BE2C (cell line): ENCODE results near the gene ANKDD1B. TPM values are rescaled to one million over a fixed set of nuclear protein-coding genes. Genes with fewer than 3 reads are reported as not detected.
A peak's percentile ranks its signal among the peaks of the same experiment; 100 is the strongest.
"Not testable (repeated sequence)": the region's sequence is repeated elsewhere in the genome, so short reads cannot be mapped to it uniquely, and the experiment has no call there.

Source experiments
- DNase-seq: peaks from one replicate; pipeline ENCODE4 v3.0.0-alpha.2; 2020
- H3K27me3 ChIP-seq: fragments of 250-450 bp; sonication (Bioruptor Pico); 2 replicates; pipeline ENCODE4 v1.5.1; 2020; ENCODE audit warnings: mild to moderate bottlenecking
- H3K36me3 ChIP-seq: fragments of 250-450 bp; sonication (Bioruptor Pico); 2 replicates; pipeline ENCODE4 v1.5.1; 2020; ENCODE audit warnings: mild to moderate bottlenecking
- H3K4me1 ChIP-seq: fragments of 250-450 bp; sonication (Bioruptor Pico); 2 replicates; pipeline ENCODE4 v1.5.1; 2020
- H3K4me3 ChIP-seq: 2 replicates; pipeline ENCODE4 v1.5.1; 2011; ENCODE audit warnings: low read depth, low read length
- H3K9me3 ChIP-seq: fragments of 250-450 bp; sonication (Bioruptor Pico); 2 replicates; pipeline ENCODE4 v1.5.1; 2020
- CTCF ChIP-seq: IDR thresholded peaks from 2 replicates; pipeline ENCODE4 v1.5.1; 2012; ENCODE audit warnings: mild to moderate bottlenecking, low read depth, low read length
- polyA plus RNA-seq: library from polyadenylated mRNA; unstranded; fragments of >200 nt; gene quantifications from one replicate; pipeline ENCODE4 v1.2.1, GENCODE V29; 2012; ENCODE audit warnings: low read depth, missing spikeins; ENCODE audit not compliant: insufficient read length, insufficient read depth

The ANKDD1B gene
- 0.73 TPM for polyA plus RNA-seq

DNA sequence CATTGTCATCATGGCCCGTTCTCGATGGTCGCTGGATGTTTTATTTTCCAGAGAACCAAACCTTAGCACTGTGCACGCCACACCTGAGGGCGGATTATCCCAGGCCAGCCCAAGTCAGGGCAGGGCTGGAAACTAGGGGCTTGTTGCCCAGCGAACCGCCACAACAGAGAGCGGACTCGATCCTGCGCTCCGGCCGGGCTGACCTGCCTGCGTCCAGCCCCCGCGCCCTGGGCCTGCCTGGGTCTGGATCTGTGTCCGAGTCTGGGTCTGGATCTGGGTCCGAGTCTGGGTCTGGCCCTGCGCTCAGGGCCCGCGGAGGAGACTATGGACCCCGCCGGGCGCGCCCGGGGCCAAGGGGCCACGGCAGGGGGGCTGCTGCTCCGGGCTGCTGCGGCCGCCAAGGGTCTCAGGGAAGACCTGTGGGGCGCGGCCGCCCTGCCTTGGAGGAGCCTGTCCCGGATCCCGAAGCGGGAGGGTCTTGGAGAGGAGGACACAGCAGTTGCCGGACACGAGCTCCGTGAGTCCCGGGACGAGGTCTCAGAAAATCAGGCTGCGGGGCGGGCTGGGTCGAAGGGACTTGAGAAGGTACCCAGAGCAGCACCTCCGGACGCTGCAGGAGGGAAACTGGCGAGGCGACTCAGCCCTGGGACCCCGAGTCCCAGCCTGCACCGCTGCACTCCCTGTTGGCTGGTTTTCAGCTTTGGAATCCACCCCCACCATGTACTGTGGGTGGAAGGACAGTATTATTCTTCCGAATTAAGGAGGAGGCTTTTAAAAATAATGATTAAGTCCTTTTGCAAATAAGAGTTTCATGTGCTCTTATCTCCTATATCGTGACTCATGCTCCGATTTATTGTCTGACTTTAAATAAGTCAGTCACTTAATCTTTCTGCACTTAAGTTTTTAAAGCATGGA is at the start of gene ANKDD1B:
Gene ANKDD1B (plus strand): TSS at position 143 of the 915 bp plus-strand sequence. CDS start 182 bp downstream, at position 325.
- Histone ChIP-seq H3K4me3 (peak within 1 kb of the TSS; percentile 64), H3K9me3 (no peaks in the 10 kb centered on the region), H3K27me3 (no peaks in the 10 kb centered on the region), H3K36me3 (no peaks in the 10 kb centered on the region), H3K4me1 (peaks cover 8% of the 10 kb centered on the region)
- peak; percentile 37 for DNase-seq
- TF ChIP-seq CTCF, result no peak

GRCh38 chr5:75565991-75566709 is 45.1 kb upstream of the ANKDD1B start:
- H3K4me3 ChIP-seq, H3K9me3 ChIP-seq, H3K27me3 ChIP-seq, DNase-seq: not testable (repeated sequence)
- Histone ChIP-seq H3K4me1 (peaks cover 14% of the 10 kb centered on the region), H3K36me3 (peaks cover 12% of the 10 kb centered on the region)

DNA sequence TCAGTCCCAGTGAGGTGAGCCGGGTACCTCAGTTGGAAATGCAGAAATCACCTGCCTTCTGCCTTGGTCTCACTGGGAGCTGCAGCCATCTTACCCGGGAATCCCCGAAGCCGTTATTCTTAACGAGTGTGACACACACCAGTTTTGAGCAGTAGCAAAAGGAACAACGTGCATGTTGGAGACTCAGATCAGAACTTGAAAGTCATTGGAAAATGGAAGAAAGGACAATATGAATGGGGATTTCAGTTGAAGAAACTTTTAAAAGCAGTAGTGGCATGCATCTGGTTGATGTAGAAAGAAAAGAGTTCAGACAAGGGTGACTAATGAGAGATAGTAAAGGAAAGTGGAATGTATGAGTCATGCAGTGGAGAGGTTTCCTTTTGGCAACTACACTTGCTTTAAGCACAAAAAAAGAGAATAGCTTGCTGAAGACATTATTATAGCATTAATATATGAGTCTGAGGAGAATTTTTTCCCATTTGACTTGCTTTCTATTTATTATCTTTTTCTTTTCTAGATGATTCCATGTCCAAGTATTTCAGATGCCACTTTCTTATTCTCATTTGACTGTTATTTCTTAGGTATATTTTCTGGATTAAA is 44.4 kb upstream of the ANKDD1B start:
- Histone ChIP-seq H3K4me3 (no peak overlapping the region), H3K4me1 (peaks cover 14% of the 10 kb centered on the region), H3K36me3 (peaks cover 12% of the 10 kb centered on the region), H3K27me3 (no peaks in the 10 kb centered on the region), H3K9me3 (no peaks in the 10 kb centered on the region)
- no peak for TF ChIP-seq CTCF
- no peak for DNase-seq

DNA sequence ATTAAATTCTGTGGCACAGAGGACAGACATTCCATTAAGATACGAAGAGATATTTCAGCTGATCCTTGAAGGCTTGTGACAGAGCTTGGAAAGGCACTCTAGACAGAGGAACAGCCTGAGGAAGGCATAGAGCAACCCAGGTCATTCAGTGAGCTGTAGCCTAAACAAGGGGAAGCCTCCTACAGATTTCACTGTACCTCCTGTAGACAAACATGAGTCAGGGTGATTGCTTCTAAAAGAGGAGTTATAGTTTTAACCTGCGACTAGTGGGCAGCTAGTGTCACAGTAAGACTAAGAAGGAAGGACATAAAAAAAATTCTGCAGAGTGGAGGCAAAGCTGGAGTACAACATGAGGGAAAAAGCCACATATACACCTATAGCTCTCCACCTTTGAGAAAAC is 43.5 kb upstream of the ANKDD1B start:
- no peak overlapping the region for H3K4me3 ChIP-seq
- no peak for TF ChIP-seq CTCF
- H3K27me3 ChIP-seq, result no peaks in the 10 kb centered on the region
- peaks cover 14% of the 10 kb centered on the region for H3K4me1 ChIP-seq
- H3K36me3 ChIP-seq, result peaks cover 12% of the 10 kb centered on the region
- no peaks in the 10 kb centered on the region for H3K9me3 ChIP-seq
- DNase-seq, result no peak

DNA sequence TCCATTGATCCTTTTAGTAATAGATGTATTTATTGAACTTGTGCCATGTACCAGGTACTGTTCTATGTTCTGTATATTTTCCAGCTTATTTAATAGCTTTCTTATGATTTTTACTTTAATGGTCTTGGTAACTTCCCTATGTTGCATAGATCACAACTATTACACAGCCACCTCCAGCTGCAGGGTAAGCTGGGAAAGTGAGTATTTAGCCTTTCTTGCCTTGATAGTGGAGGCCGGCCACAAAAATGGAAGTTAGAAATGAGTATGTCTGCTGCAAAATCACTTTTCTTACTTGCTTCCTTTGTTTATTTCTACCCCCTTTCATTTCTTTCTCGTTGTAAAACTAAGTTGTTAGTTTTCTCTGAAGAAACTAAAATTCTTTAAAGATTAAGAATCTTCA is 43.1 kb upstream of the ANKDD1B start:
- H3K9me3 ChIP-seq, result no peaks in the 10 kb centered on the region
- no peak overlapping the region for H3K4me3 ChIP-seq
- no peaks in the 10 kb centered on the region for H3K27me3 ChIP-seq
- TF ChIP-seq CTCF, result no peak
- peaks cover 14% of the 10 kb centered on the region for H3K4me1 ChIP-seq
- peaks cover 12% of the 10 kb centered on the region for H3K36me3 ChIP-seq
- no peak for DNase-seq

GRCh38 chr5:75571547-75571946 is 39.7 kb upstream of the ANKDD1B start:
- H3K4me1 ChIP-seq, result peaks cover 13% of the 10 kb centered on the region
- no peak overlapping the region for H3K4me3 ChIP-seq
- no peaks in the 10 kb centered on the region for H3K27me3 ChIP-seq
- TF ChIP-seq CTCF, result no peak
- H3K36me3 ChIP-seq, result peaks cover 9% of the 10 kb centered on the region
- H3K9me3 ChIP-seq, result no peaks in the 10 kb centered on the region
- no peak for DNase-seq
